HG03565 (cell line): Measurements from ENCODE around the gene MOV10L1.

ENCODE experiments used
- ATAC-seq: cut with Tn5 transposase; IDR thresholded peaks from one replicate; pipeline ENCODE4 v1.9.1; 2021; ENCODE audit warnings: mild to moderate bottlenecking, moderate library complexity; ENCODE audit not compliant: unreplicated experiment

Gene MOV10L1

GRCh38 chr22:50058906-50059880 is 30.6 kb upstream of the MOV10L1 start:
- no peak for ATAC-seq

GRCh38 chr22:50059881-50060262 is 29.9 kb upstream of the MOV10L1 start:
- ATAC-seq, result no peak

GRCh38 chr22:50060441-50061140 is 29.2 kb upstream of the MOV10L1 start:
- no peak for ATAC-seq

GRCh38 chr22:50061141-50061823 is 28.5 kb upstream of the MOV10L1 start:
- ATAC-seq, result no peak

GRCh38 chr22:50061824-50062355 is 27.9 kb upstream of the MOV10L1 start:
- ATAC-seq, result no peak

GRCh38 chr22:50062509-50063135 is 27.2 kb upstream of the MOV10L1 start:
- ATAC-seq, result no peak

- ATAC-seq, result no peak
Measured at GRCh38 chr22:50063589-50064393, 26.0 kb upstream of the MOV10L1 start.

GRCh38 chr22:50064453-50064852 is 25.4 kb upstream of the MOV10L1 start:
- ATAC-seq, result no peak

- no peak for ATAC-seq
Measured at GRCh38 chr22:50067244-50067643, 22.6 kb upstream of the MOV10L1 start.

GRCh38 chr22:50068096-50068495 is 21.7 kb upstream of the MOV10L1 start:
- no peak for ATAC-seq

GRCh38 chr22:50070366-50070765 is 19.4 kb upstream of the MOV10L1 start:
- no peak for ATAC-seq

- ATAC-seq, result no peak
Measured at GRCh38 chr22:50071432-50072166, 18.2 kb upstream of the MOV10L1 start.

- ATAC-seq, result no peak
Measured at GRCh38 chr22:50072167-50072555, 17.6 kb upstream of the MOV10L1 start.

GRCh38 chr22:50072714-50073538 is 16.9 kb upstream of the MOV10L1 start:
- ATAC-seq, result no peak

GRCh38 chr22:50074056-50074455 is 15.8 kb upstream of the MOV10L1 start:
- no peak for ATAC-seq

GRCh38 chr22:50074551-50075530 is 15.0 kb upstream of the MOV10L1 start:
- no peak for ATAC-seq
